Panc1 (cell line): Measurements from ENCODE around the gene RNF149. TPM values are rescaled to one million over a fixed set of nuclear protein-coding genes. Genes with fewer than 3 reads are reported as not detected.

Experiments used
- ATAC-seq: fragments of 200-7000 bp; cut with Tn5 transposase; 2 replicates; pipeline ENCODE4 v1.9.1; 2020; ENCODE audit warnings: mild to moderate bottlenecking, moderate library complexity
- BruUV-seq: library from RNA; stranded (reverse); fragments of 400-500 nt; replicated peaks from 2 replicates; lab custom pipeline; 2021; lab: Mats Ljungman, UMichigan
- CTCF ChIA-PET: fragments of 300-600 bp; sonication (Branson Sonifier 250); formaldehyde crosslinking; loops from one replicate; lab custom pipeline; 2022; ENCODE audit warnings: antibody characterized with exemption; lab: Charles Lee
- POLR2A ChIA-PET: fragments of 300-600 bp; sonication (Branson Sonifier 250); formaldehyde crosslinking; loops from one replicate; lab custom pipeline; 2022; ENCODE audit warnings: antibody characterized with exemption; lab: Charles Lee
- DNase-seq: peaks from one replicate; pipeline ENCODE4 v3.0.0-alpha.2; 2010; ENCODE audit warnings: low read depth, low spot score
- H3K27ac ChIP-seq: 2 replicates; pipeline ENCODE4 v1.5.1; 2011; ENCODE audit warnings: mild to moderate bottlenecking, low read length, inconsistent platforms
- H3K27me3 ChIP-seq: fragments of 200-500 bp; sonication (Bioruptor generic); 2 replicates; pipeline ENCODE4 v1.6.0; 2014; ENCODE audit warnings: low read length, inconsistent platforms; ENCODE audit not compliant: control insufficient read depth, insufficient read depth
- H3K36me3 ChIP-seq: fragments of 200-500 bp; sonication (Bioruptor generic); 2 replicates; pipeline ENCODE4 v1.5.1; 2014; ENCODE audit warnings: inconsistent platforms, mild to moderate bottlenecking, low read length, moderate library complexity; ENCODE audit not compliant: control insufficient read depth, insufficient read depth
- H3K4me1 ChIP-seq: 2 replicates; pipeline ENCODE4 v1.5.1; 2011; ENCODE audit warnings: inconsistent platforms, mild to moderate bottlenecking, low read length, moderate library complexity; ENCODE audit not compliant: control insufficient read depth, insufficient read depth
- H3K4me3 ChIP-seq, 2 experiments: 2 replicates each; pipeline ENCODE4 v1.5.1; 2011 to 2012; ENCODE audit warnings: low read depth in 2 of 2, low read length in 2 of 2, mild to moderate bottlenecking in 2 of 2, inconsistent platforms in 1 of 2, moderate library complexity in 1 of 2
- H3K9me3 ChIP-seq: fragments of 200-500 bp; sonication (Bioruptor generic); 2 replicates; pipeline ENCODE4 v1.5.1; 2014; ENCODE audit warnings: low read depth, mild to moderate bottlenecking, inconsistent platforms, low read length, moderate library complexity; ENCODE audit not compliant: control insufficient read depth, insufficient read depth
- CTCF ChIP-seq: fragments of 450-650 bp; IDR thresholded peaks from 2 replicates; pipeline ENCODE4 v1.5.1; 2017; ENCODE audit warnings: mild to moderate bottlenecking
- POLR2AphosphoS5 ChIP-seq: IDR thresholded peaks from 2 replicates; pipeline ENCODE4 v1.6.1; 2012; ENCODE audit warnings: mild to moderate bottlenecking, low read depth, low read length, moderate library complexity
- REST ChIP-seq, 2 experiments: IDR thresholded peaks; 2 replicates each; pipeline ENCODE4 v1.6.1; 2011 to 2012; ENCODE audit warnings: low read depth in 2 of 2, control low read depth in 1 of 2, low read length in 1 of 2, mild to moderate bottlenecking in 1 of 2, moderate library complexity in 1 of 2; ENCODE audit not compliant: insufficient read depth in 1 of 2
- SIN3A ChIP-seq: IDR thresholded peaks from 2 replicates; pipeline ENCODE4 v1.6.1; 2012; ENCODE audit warnings: low read depth, mild to moderate bottlenecking, low read length, moderate library complexity, borderline replicate concordance; ENCODE audit not compliant: insufficient read depth
- TCF7L2 ChIP-seq: IDR thresholded peaks from 2 replicates; pipeline ENCODE4 v1.6.1; 2011; ENCODE audit warnings: mild to moderate bottlenecking, low read depth, low read length, inconsistent platforms
- in situ Hi-C: cut with HindIII; loops from 2 replicates; pipeline ENCODE4 v1.10.0; 2016; ENCODE audit warnings: low sequenced_read_pairs, low pct_unique_long_range_greater_than_20kb
- intact Hi-C: fragments of 100-400 bp; cut with micrococcal nuclease; formaldehyde crosslinking; loops from one replicate; pipeline ENCODE4 v1.10.0; 2022; ENCODE audit not compliant: unreplicated experiment
- total RNA-seq: library from RNA; stranded (reverse); gene quantifications from one replicate; pipeline ENCODE4 v1.2.1, GENCODE V29; 2021; ENCODE audit not compliant: unreplicated experiment

The RNF149 gene
- total RNA-seq, 1 experiment from 2014 or later: 29.9 TPM

GRCh38 chr2:101356521-101356920 is 48.0 kb upstream of the RNF149 start:
- ChIA-PET POLR2A (no interaction called here), CTCF (no interaction called here)
- no TSS peak for BruUV-seq
- H3K27ac ChIP-seq: no peak overlapping the region
- intact Hi-C loops (no loop called here), in situ Hi-C loops (no loop called here)
- no peaks in the 10 kb centered on the region for H3K4me1 ChIP-seq
- no peak overlapping the region for H3K4me3 ChIP-seq
- H3K36me3 ChIP-seq: no peaks in the 10 kb centered on the region
- TF ChIP-seq TCF7L2 (no peak), SIN3A (no peak), POLR2AphosphoS5 (no peak), CTCF (no peak), REST (IDR thresholded peaks at IDR 0.05; ENCODE audit: insufficient read depth in 1 of 2, low read depth in 2 of 2, low read length in 1 of 2) (no peak)
- DNase-seq: no peak
- no peak for ATAC-seq
- H3K27me3 ChIP-seq: no peaks in the 10 kb centered on the region
- H3K9me3 ChIP-seq: no peaks in the 10 kb centered on the region

- POLR2A ChIA-PET: interaction anchor here (0.6 kb wide), 1 partner anchor 147 kb away, joined by 3 read pairs; no protein-coding TSS in a partner anchor
Observed at GRCh38 chr2:101356055-101356454, 47.6 kb upstream of the RNF149 start.

More at GRCh38 chr2:101356055-101356454, 47.6 kb upstream of the RNF149 start:
- CTCF ChIA-PET: no interaction called here
- ATAC-seq (no peak), DNase-seq (no peak)
- H3K4me1 ChIP-seq: no peaks in the 10 kb centered on the region
- no peak overlapping the region for H3K27ac ChIP-seq
- intact Hi-C loops: no loop called here
- no peaks in the 10 kb centered on the region for H3K27me3 ChIP-seq
- no peaks in the 10 kb centered on the region for H3K36me3 ChIP-seq
- in situ Hi-C loops: no loop called here
- no TSS peak for BruUV-seq
- H3K4me3 ChIP-seq: no peak overlapping the region
- H3K9me3 ChIP-seq: no peaks in the 10 kb centered on the region
- TF ChIP-seq REST (IDR thresholded peaks at IDR 0.05; ENCODE audit: insufficient read depth in 1 of 2, low read depth in 2 of 2, low read length in 1 of 2) (no peak), TCF7L2 (no peak), CTCF (no peak), POLR2AphosphoS5 (no peak), SIN3A (no peak)
